Bronchial epithelial cell (primary cell): ENCODE data around the gene RPL4. TPM values are rescaled to one million over a fixed set of nuclear protein-coding genes. Genes with fewer than 3 reads are reported as not detected.
A peak's percentile ranks its signal among the peaks of the same experiment; 100 is the strongest.

ENCODE experiments used
- DNase-seq: peaks from one replicate; pipeline ENCODE4 v3.0.0-alpha.2; 2010; ENCODE audit warnings: low read depth
- FAIRE-seq: peaks from 2 replicates; lab custom pipeline; 2011; peaks lifted over from hg19 to GRCh38; lab: Jason Lieb, UNC
- H3K27me3 ChIP-seq: 2 replicates; pipeline ENCODE4 v1.5.1; 2011; ENCODE audit warnings: low read length; ENCODE audit not compliant: control insufficient read depth, insufficient read depth
- H3K36me3 ChIP-seq: 2 replicates; pipeline ENCODE4 v1.5.1; 2011; ENCODE audit warnings: low read length; ENCODE audit not compliant: control insufficient read depth, insufficient read depth
- H3K4me3 ChIP-seq: 2 replicates; pipeline ENCODE4 v1.5.1; 2011; ENCODE audit warnings: mild to moderate bottlenecking, low read depth, low read length, control low read depth
- CTCF ChIP-seq: IDR thresholded peaks from 2 replicates; pipeline ENCODE4 v1.5.1; 2011; ENCODE audit warnings: mild to moderate bottlenecking, moderate library complexity, low read length, control low read depth, inconsistent platforms; ENCODE audit not compliant: insufficient read depth, severe bottlenecking
- total RNA-seq: library from RNA; depleted of rRNA; stranded (reverse); fragments of >200 nt; gene quantifications from 2 replicates; pipeline ENCODE4 v1.2.1, GENCODE V29; 2014

Gene RPL4
- total RNA-seq, 1 donor from 2014 or later = 4,509 TPM

GRCh38 chr15:66459818-66460615 lies 44.6 kb downstream of the RPL4 start:
- H3K27me3 ChIP-seq = no peaks in the 10 kb centered on the region
- FAIRE-seq (peak; percentile 43), DNase-seq (peak; percentile 95)
- H3K4me3 ChIP-seq = no peak overlapping the region
- H3K36me3 ChIP-seq = peaks cover under 1% of the 10 kb centered on the region
- no peak for TF ChIP-seq CTCF

GRCh38 chr15:66456211-66456610 lies 48.4 kb downstream of the RPL4 start:
- FAIRE-seq (no peak), DNase-seq (peak; percentile 26)
- no peak for TF ChIP-seq CTCF
- Histone ChIP-seq H3K36me3 (peaks cover 1% of the 10 kb centered on the region), H3K27me3 (no peaks in the 10 kb centered on the region), H3K4me3 (no peak overlapping the region)

- no peak overlapping the region for H3K4me3 ChIP-seq
- H3K36me3 ChIP-seq = peaks cover 1% of the 10 kb centered on the region
- TF ChIP-seq CTCF = no peak
- FAIRE-seq (no peak), DNase-seq (peak; percentile 50)
- no peaks in the 10 kb centered on the region for H3K27me3 ChIP-seq
Measured at GRCh38 chr15:66454143-66454542, 50.5 kb downstream of the RPL4 start.

GRCh38 chr15:66452971-66453580 lies 51.6 kb downstream of the RPL4 start:
- peaks cover 1% of the 10 kb centered on the region for H3K36me3 ChIP-seq
- no peak for FAIRE-seq

GRCh38 chr15:66452420-66452819 lies 52.2 kb downstream of the RPL4 start:
- Histone ChIP-seq H3K27me3 (no peaks in the 10 kb centered on the region), H3K36me3 (peaks cover 1% of the 10 kb centered on the region), H3K4me3 (no peak overlapping the region)
- no peak for FAIRE-seq
- DNase-seq = no peak
- no peak for TF ChIP-seq CTCF

More at GRCh38 chr15:66452971-66453580, 51.6 kb downstream of the RPL4 start:
- no peak for TF ChIP-seq CTCF
- no peaks in the 10 kb centered on the region for H3K27me3 ChIP-seq
- no peak for DNase-seq
- no peak overlapping the region for H3K4me3 ChIP-seq

Other genes starting within 250 kb of the RPL4 start
- 11.8 and 19.2 TPM in 2 replicates for gene DIS3L, start 211.3 kb downstream of the RPL4 start, total RNA-seq
- 10.5 and 17.8 TPM in 2 replicates for gene TIPIN, start 148.2 kb downstream of the RPL4 start, total RNA-seq
- 57.7 and 70.0 TPM in 2 replicates for gene MAP2K1, start 117.9 kb downstream of the RPL4 start, total RNA-seq
- 43.3 and 43.7 TPM in 2 replicates for gene SNAPC5, start 7.1 kb downstream of the RPL4 start, total RNA-seq
- 6.1 and 8.2 TPM in 2 replicates for gene ZWILCH, start 471 bp upstream of the RPL4 start, total RNA-seq
- gene LCTL, start 61.1 kb upstream of the RPL4 start, total RNA-seq = 0.26 TPM in 1 of 2 replicates, not detected in the other
- gene SMAD6, start 197.4 kb upstream of the RPL4 start, total RNA-seq = 0.79 TPM in 1 of 2 replicates, not detected in the other